Fibroblast of mammary gland (primary cell): ENCODE measurements around the gene FBXO33.

Source experiments
- DNase-seq: peaks from one replicate; pipeline ENCODE4 v3.0.0-alpha.2; 2010; ENCODE audit warnings: low read depth
- H3K4me3 ChIP-seq: 2 replicates; pipeline ENCODE4 v1.5.1; 2011; ENCODE audit warnings: low read depth, mild to moderate bottlenecking, low read length, moderate library complexity; ENCODE audit not compliant: control insufficient read depth
- CTCF ChIP-seq: conservative IDR thresholded peaks from 2 replicates; pipeline ENCODE4 v1.5.1; 2011; ENCODE audit warnings: low read depth, low read length, inconsistent platforms; ENCODE audit not compliant: control insufficient read depth, insufficient read depth

Gene FBXO33

GRCh38 chr14:39351708-39352107, 80.5 kb downstream of the FBXO33 start:
- TF ChIP-seq CTCF: no peak
- peak; percentile 69 for DNase-seq
- no peak overlapping the region for H3K4me3 ChIP-seq

GRCh38 chr14:39350866-39351265, 81.4 kb downstream of the FBXO33 start:
- TF ChIP-seq CTCF: no peak
- no peak for DNase-seq
- H3K4me3 ChIP-seq: no peak overlapping the region
